ENCODE measurements around the gene NVL. TPM values are rescaled to one million over a fixed set of nuclear protein-coding genes. Genes with fewer than 3 reads are reported as not detected.

The NVL gene
- total and polyA plus RNA-seq, 2 of the 8 experiments (the other 6 are each of a cell fraction or from before 2014, with no cell fraction given) = 22.7 to 45.8 TPM

DNA sequence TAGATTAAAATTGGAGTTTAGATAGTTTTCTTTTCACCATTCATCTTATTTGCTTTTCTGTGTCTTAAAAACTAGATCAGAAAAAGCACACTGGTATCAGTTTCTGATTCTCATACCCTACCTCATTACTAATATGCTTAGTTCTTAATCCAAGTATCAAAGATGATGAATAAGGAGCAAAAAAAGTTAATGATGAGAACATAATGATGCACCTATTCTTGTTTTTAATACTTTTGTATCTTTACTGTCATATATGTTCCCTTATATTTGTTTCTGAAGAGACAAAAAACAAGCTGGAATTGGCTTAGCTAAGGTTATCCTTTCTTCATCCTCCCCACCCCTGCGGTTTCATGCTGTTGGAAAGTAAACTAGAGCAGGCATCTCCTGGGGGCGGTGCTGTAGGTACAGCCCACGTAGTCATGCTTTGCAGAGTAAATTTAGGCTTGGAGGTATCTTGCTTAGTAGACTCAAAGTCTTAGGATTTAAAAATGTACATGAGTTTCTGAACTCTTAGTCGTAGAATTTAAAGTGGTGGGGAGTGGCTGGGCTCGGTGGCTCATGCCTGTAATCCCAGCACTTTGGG lies 43.1 kb upstream of the NVL start:
- 0 out of 4 replicates have a peak, but pooled peaks cover 0 to 4% of the 10 kb centered on the region in 2 experiments for H3K79me2 ChIP-seq (ENCODE audit: control insufficient read depth in 1 of 2, insufficient read depth in 2 of 2, low read length in 2 of 2)
- H2BK20ac ChIP-seq (ENCODE audit: low read length) = no peak overlapping the region
- H2BK5ac ChIP-seq (ENCODE audit: low read depth, low read length) = no peak overlapping the region
- H3K9ac ChIP-seq (replicated peaks in 1 of 4; ENCODE audit: extremely low read depth in 1 of 4, low read depth in 3 of 4, low read length in 3 of 4) = no peak overlapping the region
- H2BK15ac ChIP-seq (ENCODE audit: low read length) = no peak overlapping the region
- 93% methylated on average over 5 of the region's 5 CpGs; no CpG with 5 or more reads in 1 of the 2 experiments for WGBS, 2 experiments (ENCODE audit: extremely low coverage in 1 of 2, insufficient coverage in 1 of 2, insufficient read length in 1 of 2, insufficient replicate concordance in 2 of 2, low coverage in 1 of 2, low lambda C conversion rate in 2 of 2, missing lambda C conversion rate in 1 of 2)
- peaks cover 0 to 2% of the 10 kb centered on the region in 2 experiments for H4K20me1 ChIP-seq (replicated peaks in 1 of 2; ENCODE audit: control insufficient read depth in 1 of 2, insufficient read depth in 2 of 2, low read length in 2 of 2)
- H3K9me3 ChIP-seq (ENCODE audit: insufficient read depth in 2 of 2, low read depth in 1 of 2, low read length in 1 of 2) = no peaks in the 10 kb centered on the region
- H3K4me1 ChIP-seq (replicated peaks in 1 of 4; ENCODE audit: control insufficient read depth in 3 of 4, insufficient read depth in 4 of 4, low read length in 3 of 4) = no peaks in the 10 kb centered on the region
- DNase-seq (ENCODE audit: low read depth in 1 of 2, low spot score in 2 of 2) (no peak), FAIRE-seq (no peak)
- no peak overlapping the region for H2AFZ ChIP-seq (ENCODE audit: low read length)
- no peak overlapping the region for H3K18ac ChIP-seq (ENCODE audit: extremely low read depth, low read length)
- no peak overlapping the region for H4K91ac ChIP-seq (replicated peaks; ENCODE audit: insufficient read length, low read length)
- H2BK12ac ChIP-seq (ENCODE audit: low read depth, low read length) = no peak overlapping the region
- ChIA-PET POLR2A (ENCODE audit: partially characterized antibody) (interaction anchor here (0.5 to 1.1 kb wide), 2 partner anchors 8 to 11 kb away, joined by 3 to 6 read pairs; no protein-coding TSS in a partner anchor), CTCF (ENCODE audit: partially characterized antibody) (interaction anchor here (0.6 to 1.2 kb wide), 2 partner anchors 11 to 12 kb away, joined by 3 read pairs; no protein-coding TSS in a partner anchor)
- no peak overlapping the region for H2AK5ac ChIP-seq (ENCODE audit: low read depth, low read length)
- peaks cover 16 to 93% (median 52%) of the 10 kb centered on the region in 4 experiments for H3K36me3 ChIP-seq (ENCODE audit: control insufficient read depth in 2 of 4, insufficient read depth in 4 of 4, low read length in 3 of 4)
- H4K8ac ChIP-seq (ENCODE audit: extremely low read depth, insufficient read depth, low read length) = no peak overlapping the region
- H4K5ac ChIP-seq (ENCODE audit: insufficient read length, low read depth, low read length) = no peak overlapping the region
- H3K23me2 ChIP-seq (ENCODE audit: low read depth, low read length) = no peaks in the 10 kb centered on the region
- no peak overlapping the region for H3K14ac ChIP-seq (ENCODE audit: insufficient read length)
- H2BK120ac ChIP-seq (replicated peaks; ENCODE audit: low read depth, low read length) = no peak overlapping the region
- TF ChIP-seq BRCA1 (IDR thresholded peaks at IDR 0.05; ENCODE audit: low read depth, low read length) = no peak
- no peaks in the 10 kb centered on the region for H3K79me1 ChIP-seq (ENCODE audit: low read depth, low read length)
- H3K56ac ChIP-seq (replicated peaks; ENCODE audit: insufficient read length, low read depth, low read length) = no peak overlapping the region
- no peak overlapping the region for H3K4ac ChIP-seq (replicated peaks; ENCODE audit: insufficient read length, low read depth, low read length)
- no peak overlapping the region for H3K4me3 ChIP-seq (ENCODE audit: extremely low read depth in 1 of 4, insufficient read depth in 2 of 4, low read depth in 3 of 4, low read length in 4 of 4)
- H3K27ac ChIP-seq (ENCODE audit: low read depth, low read length) = no peak overlapping the region
- H3K23ac ChIP-seq (ENCODE audit: insufficient read length) = no peak overlapping the region
- no peak overlapping the region for H3K4me2 ChIP-seq (ENCODE audit: insufficient read depth in 1 of 2, low read depth in 2 of 2, low read length in 2 of 2)
- H3K27me3 ChIP-seq (replicated peaks in 1 of 4; ENCODE audit: control insufficient read depth in 3 of 4, extremely low read depth in 1 of 4, insufficient read depth in 3 of 4, low read length in 3 of 4) = no peaks in the 10 kb centered on the region

All from H1 (cell line).